NT2/D1 (cell line): ENCODE measurements around the gene PTPN1.

ENCODE experiments used
- SUZ12 ChIP-seq: IDR thresholded peaks from 2 replicates; pipeline ENCODE4 v1.6.1; 2011; ENCODE audit not compliant: insufficient read length, insufficient read depth; ENCODE audit errors: extremely low read depth
- ZNF274 ChIP-seq: IDR thresholded peaks from 2 replicates; pipeline ENCODE4 v1.6.1; 2011; ENCODE audit warnings: mild to moderate bottlenecking, low read depth, low read length

- TF ChIP-seq ZNF274 (no peak), SUZ12 (no peak)
These were observed 100.1 kb downstream of the PTPN1 start for GRCh38 chr20:50610212-50610718.
